HCT116 (cell line): Measurements from ENCODE around the gene EPN1. TPM values are rescaled to one million over a fixed set of nuclear protein-coding genes. Genes with fewer than 3 reads are reported as not detected.

Experiments
- ATAC-seq: fragments of 200-7000 bp; cut with Tn5 transposase; 2 replicates; pipeline ENCODE4 v1.9.1; 2020; ENCODE audit warnings: mild to moderate bottlenecking, moderate library complexity
- BruUV-seq: library from RNA; stranded (reverse); fragments of 400-500 nt; replicated peaks from 2 replicates; lab custom pipeline; 2021; lab: Mats Ljungman, UMichigan
- CTCF ChIA-PET: fragments of 300-600 bp; sonication (Branson Sonifier 250); formaldehyde crosslinking; loops from one replicate; lab custom pipeline; 2021; ENCODE audit warnings: antibody characterized with exemption; lab: Charles Lee
- POLR2A ChIA-PET: fragments of 300-600, 350-600 bp; sonication (Branson Sonifier 250); formaldehyde crosslinking; loops from one replicate; lab custom pipeline; 2021; ENCODE audit warnings: antibody characterized with exemption; lab: Charles Lee
- RAD21 ChIA-PET, 2 experiments: fragments of 300-600 bp; sonication (Branson Sonifier 250); formaldehyde crosslinking; loops; one replicate each; lab custom pipeline; 2023; ENCODE audit warnings: low total read pairs in 2 of 2; ENCODE audit not compliant: uncharacterized antibody in 2 of 2, unreplicated experiment in 2 of 2, low non-redundant PET in 1 of 2; lab: Charles Lee
- DNase-seq: peaks from one replicate; pipeline ENCODE4 v3.0.0-alpha.2; 2010; ENCODE audit warnings: low read depth, low spot score
- H2AFZ ChIP-seq: fragments of 200-600 bp; shearing (Covaris generic), sonication (generic); 2 replicates; pipeline ENCODE4 v1.6.1; 2017; ENCODE audit warnings: low read depth, mixed run types, mixed read lengths, antibody characterized with exemption, low read length; ENCODE audit not compliant: poor library complexity, severe bottlenecking
- H3K27ac ChIP-seq: 2 replicates; pipeline ENCODE4 v1.5.1; 2012; ENCODE audit warnings: low read depth, low read length
- H3K27me3 ChIP-seq: fragments of 200-600 bp; sonication (generic); 2 replicates; pipeline ENCODE4 v1.6.1; 2016; ENCODE audit warnings: mixed run types, low read length, mixed read lengths; ENCODE audit not compliant: insufficient read depth
- H3K36me3 ChIP-seq, 2 experiments: fragments of 200-500 bp in 1 of 2; fragments of 200-600 bp in 1 of 2; sonication (Bioruptor generic) in 1 of 2; sonication (generic) in 1 of 2; 2 replicates each; pipeline versions ENCODE4 v1.5.1 to v1.6.1; 2014 to 2016; ENCODE audit warnings: low read length in 2 of 2, inconsistent platforms in 1 of 2, mixed read lengths in 1 of 2, mixed run types in 1 of 2; ENCODE audit not compliant: insufficient read depth in 2 of 2, control insufficient read depth in 1 of 2
- H3K4me1 ChIP-seq, 2 experiments: fragments of 200-600 bp in 1 of 2; sonication (generic) in 1 of 2; 2 replicates each; pipeline versions ENCODE4 v1.5.1 to v1.6.1; 2012 to 2017; ENCODE audit warnings: low read length in 2 of 2, inconsistent platforms in 1 of 2, mild to moderate bottlenecking in 1 of 2, mixed read lengths in 1 of 2, mixed run types in 1 of 2, moderate library complexity in 1 of 2; ENCODE audit not compliant: insufficient read depth in 2 of 2, control insufficient read depth in 1 of 2
- H3K4me2 ChIP-seq: fragments of 200-600 bp; sonication (generic); 2 replicates; pipeline ENCODE4 v1.6.1; 2017; ENCODE audit warnings: mixed run types, low read length, mixed read lengths
- H3K4me3 ChIP-seq, 2 experiments: fragments of 200-600 bp in 1 of 2; sonication (generic) in 1 of 2; replicated peaks in 1 of 2; 2 replicates each; pipeline ENCODE4 v1.5.1; 2011 to 2016; ENCODE audit warnings: low read length in 2 of 2, control low read depth in 1 of 2, low read depth in 1 of 2, mild to moderate bottlenecking in 1 of 2, mixed read lengths in 1 of 2, mixed run types in 1 of 2
- H3K79me2 ChIP-seq: fragments of 200-600 bp; sonication (generic); 2 replicates; pipeline ENCODE4 v1.6.1; 2017; ENCODE audit warnings: mild to moderate bottlenecking, mixed run types, low read length, moderate library complexity, mixed read lengths; ENCODE audit not compliant: insufficient read depth
- H3K9ac ChIP-seq: fragments of 200-600 bp; sonication (generic); 2 replicates; pipeline ENCODE4 v1.6.1; 2016; ENCODE audit warnings: low read length, mixed read lengths
- H3K9me2 ChIP-seq: fragments of 200-600 bp; sonication (generic), shearing (Covaris generic); 2 replicates; pipeline ENCODE4 v1.6.1; 2017; ENCODE audit warnings: mixed run types, mild to moderate bottlenecking, moderate library complexity; ENCODE audit not compliant: insufficient read depth
- H3K9me3 ChIP-seq, 2 experiments: fragments of 200-500 bp in 1 of 2; fragments of 200-600 bp in 1 of 2; sonication (Bioruptor generic) in 1 of 2; sonication (generic) in 1 of 2; 2 replicates each; pipeline ENCODE4 v1.6.1; 2014 to 2017; ENCODE audit warnings: low read length in 2 of 2, mixed read lengths in 2 of 2, inconsistent platforms in 1 of 2, low read depth in 1 of 2, mild to moderate bottlenecking in 1 of 2, mixed run types in 1 of 2, moderate library complexity in 1 of 2; ENCODE audit not compliant: control insufficient read depth in 1 of 2, insufficient read depth in 1 of 2
- H4K20me1 ChIP-seq: fragments of 200-600 bp; sonication (generic), shearing (Covaris generic); 2 replicates; pipeline ENCODE4 v1.6.1; 2017; ENCODE audit warnings: mixed run types, mild to moderate bottlenecking, moderate library complexity; ENCODE audit not compliant: insufficient read depth
- CTCF ChIP-seq, 3 experiments: fragments of 200-600 bp in 1 of 3; sonication (generic) in 1 of 3; IDR thresholded peaks in 2 of 3; conservative IDR thresholded peaks in 1 of 3; 2 replicates each; pipeline ENCODE4 v1.5.1; 2012 to 2017; ENCODE audit warnings: low read depth in 2 of 3, low read length in 2 of 3, antibody characterized with exemption in 1 of 3, borderline replicate concordance in 1 of 3, control low read depth in 1 of 3, mild to moderate bottlenecking in 1 of 3, mixed read lengths in 1 of 3, mixed run types in 1 of 3, moderate library complexity in 1 of 3; ENCODE audit not compliant: insufficient read depth in 1 of 3
- EGR1 ChIP-seq: IDR thresholded peaks from 2 replicates; pipeline ENCODE4 v1.6.1; 2012; ENCODE audit warnings: low read depth
- ELF1 ChIP-seq: IDR thresholded peaks from 2 replicates; pipeline ENCODE4 v1.6.1; 2012; ENCODE audit warnings: low read depth, borderline replicate concordance
- EZH2phosphoT487 ChIP-seq: fragments of 200-600 bp; IDR thresholded peaks from 2 replicates; pipeline ENCODE4 v1.6.1; 2018; ENCODE audit warnings: antibody characterized with exemption, borderline replicate concordance
- FOSL1 ChIP-seq: IDR thresholded peaks from 2 replicates; pipeline ENCODE4 v1.6.1; 2012; ENCODE audit warnings: low read depth
- JUND ChIP-seq: IDR thresholded peaks from 2 replicates; pipeline ENCODE4 v1.6.1; 2012
- POLR2A ChIP-seq: IDR thresholded peaks from 2 replicates; pipeline ENCODE4 v1.7.0; 2011; ENCODE audit warnings: borderline replicate concordance; ENCODE audit not compliant: insufficient read depth, insufficient read length; ENCODE audit errors: extremely low read depth
- RAD21 ChIP-seq: IDR thresholded peaks from 2 replicates; pipeline ENCODE4 v1.6.1; 2012; ENCODE audit warnings: low read depth, mild to moderate bottlenecking
- TCF7L2 ChIP-seq: IDR thresholded peaks from 2 replicates; pipeline ENCODE4 v1.7.0; 2011; ENCODE audit warnings: borderline replicate concordance, inconsistent platforms; ENCODE audit not compliant: insufficient read depth, insufficient read length; ENCODE audit errors: extremely low read depth
- ZBTB33 ChIP-seq: IDR thresholded peaks from 2 replicates; pipeline ENCODE4 v1.6.1; 2011; ENCODE audit warnings: mild to moderate bottlenecking, low read length, moderate library complexity; ENCODE audit not compliant: insufficient replicate concordance; ENCODE audit errors: extremely low read depth
- ZFX ChIP-seq: fragments of 450-650 bp; IDR thresholded peaks from 2 replicates; pipeline ENCODE4 v1.6.1; 2017
- ZNF274 ChIP-seq: fragments of 200-500 bp; sonication (Bioruptor generic); IDR thresholded peaks from 2 replicates; pipeline ENCODE4 v1.6.1; 2014; ENCODE audit warnings: mild to moderate bottlenecking, low read depth, low read length, inconsistent platforms
- intact Hi-C: fragments of 100-400 bp; cut with micrococcal nuclease; formaldehyde crosslinking; loops from 2 replicates; pipeline ENCODE4 v1.10.0; 2022
- total RNA-seq: library from RNA; stranded (reverse); gene quantifications from one replicate; pipeline ENCODE4 v1.2.1, GENCODE V29; 2021; ENCODE audit not compliant: unreplicated experiment

The EPN1 gene
- total RNA-seq, 1 experiment from 2014 or later, result 122 TPM

- H3K27me3 ChIP-seq, result no peaks in the 10 kb centered on the region
- H3K4me2 ChIP-seq, result peak overlapping the region; percentile 77
- H4K20me1 ChIP-seq, result 0 out of 2 replicates have a peak, but pooled peaks cover 8% of the 10 kb centered on the region
- POLR2A ChIA-PET, result no interaction called here
- no TSS peak for BruUV-seq
- intact Hi-C loops, result no loop called here
- H3K9me2 ChIP-seq, result no peaks in the 10 kb centered on the region
- no peaks in the 10 kb centered on the region for H3K9me3 ChIP-seq
- H3K27ac ChIP-seq, result no peak overlapping the region
- ATAC-seq (no peak), DNase-seq (no peak)
- H2AFZ ChIP-seq, result no peak overlapping the region
- peak overlapping the region; percentile 84 for H3K9ac ChIP-seq
- H3K79me2 ChIP-seq, result peaks cover 92% of the 10 kb centered on the region
- CTCF ChIA-PET, result no interaction called here
- H3K4me3 ChIP-seq, result peak overlapping the region; percentile 83 to 94
- no peak for TF ChIP-seq RAD21
- TF ChIP-seq CTCF (IDR thresholded peaks at IDR 0.05 in 2 of 3, conservative IDR thresholded peaks at IDR 0.05 in 1 of 3; ENCODE audit: borderline replicate concordance in 1 of 3, insufficient read depth in 1 of 3, low read depth in 2 of 3, low read length in 2 of 3), result peak in 2 of 3 experiments; percentile 10 to 51; a peak in 2 of 6 replicates
- TF ChIP-seq ELF1, result no peak
- TF ChIP-seq TCF7L2, result no peak
- no peak for TF ChIP-seq EZH2phosphoT487
- TF ChIP-seq, all 23 proteins: peak for 1
- Histone ChIP-seq H3K4me1 (peaks cover 11 to 44% of the 10 kb centered on the region in 2 experiments), H3K36me3 (peaks cover 16 to 25% of the 10 kb centered on the region in 2 experiments; a peak in 3 of 4 replicates)
- RAD21 ChIA-PET, result no interaction called here
Measured at GRCh38 chr19:55676383-55676782, 1.4 kb downstream of the EPN1 start.

- Histone ChIP-seq H4K20me1 (0 out of 2 replicates have a peak, but pooled peaks cover 8% of the 10 kb centered on the region), H3K79me2 (peaks cover 92% of the 10 kb centered on the region), H3K27ac (no peak overlapping the region), H3K4me2 (peak overlapping the region; percentile 77), H3K9me3 (no peaks in the 10 kb centered on the region), H2AFZ (no peak overlapping the region), H3K4me1 (peaks cover 11 to 44% of the 10 kb centered on the region in 2 experiments), H3K27me3 (no peaks in the 10 kb centered on the region), H3K9ac (peak overlapping the region; percentile 84; the same call in 1 of the 2 replicates), H3K9me2 (no peaks in the 10 kb centered on the region), H3K4me3 (peak overlapping the region in 1 of 2 experiments; percentile 83; a peak in 1 of 4 replicates), H3K36me3 (peaks cover 16 to 30% of the 10 kb centered on the region in 2 experiments; a peak in 3 of 4 replicates)
- DNase-seq (no peak), ATAC-seq (no peak)
- ChIA-PET POLR2A (no interaction called here), RAD21 (no interaction called here), CTCF (no interaction called here)
- intact Hi-C loops, result no loop called here
- no TSS peak for BruUV-seq
- no peak for TF ChIP-seq ZFX
- no peak for TF ChIP-seq POLR2A
- no peak for TF ChIP-seq JUND
- TF ChIP-seq ZNF274, result no peak
- TF ChIP-seq CTCF (IDR thresholded peaks at IDR 0.05 in 2 of 3, conservative IDR thresholded peaks at IDR 0.05 in 1 of 3; ENCODE audit: borderline replicate concordance in 1 of 3, insufficient read depth in 1 of 3, low read depth in 2 of 3, low read length in 2 of 3), result no peak
- TF ChIP-seq EZH2phosphoT487, result no peak
- no peak for TF ChIP-seq FOSL1
- TF ChIP-seq ZBTB33, result no peak
- no peak for TF ChIP-seq RAD21
- TF ChIP-seq EGR1, result no peak
Measured at GRCh38 chr19:55676889-55677505, 2.0 kb downstream of the EPN1 start.
